Fibroblast of the conjunctiva (primary cell): Measurements from ENCODE around the gene EFHB.
"Not testable (repeated sequence)": the region's sequence is repeated elsewhere in the genome, so short reads cannot be mapped to it uniquely, and the experiment has no call there.

Experiments used
- DNase-seq: peaks from one replicate; pipeline ENCODE4 v3.0.0-alpha.2; 2010; ENCODE audit warnings: low read depth

EFHB gene

DNA sequence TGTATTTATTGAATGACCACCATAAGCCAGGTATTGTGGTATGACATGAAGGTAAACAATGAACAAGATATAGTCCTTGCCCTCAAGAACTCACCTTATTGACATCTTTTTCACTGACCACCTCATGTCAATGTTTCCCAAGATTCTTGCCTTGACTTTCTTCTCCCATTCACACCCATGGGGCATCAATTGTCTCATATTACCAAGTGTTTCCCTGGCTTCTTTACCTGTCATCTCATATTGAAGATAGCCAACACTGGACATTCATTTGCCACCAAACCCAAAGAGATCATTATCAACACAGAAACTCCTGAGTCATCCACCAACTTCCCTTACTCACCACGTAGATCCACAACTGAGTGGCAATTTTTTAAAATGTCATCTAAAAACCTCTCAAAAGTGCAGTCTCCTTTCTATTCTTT is 2.2 kb downstream of the EFHB start:
- DNase-seq, result no peak

DNA sequence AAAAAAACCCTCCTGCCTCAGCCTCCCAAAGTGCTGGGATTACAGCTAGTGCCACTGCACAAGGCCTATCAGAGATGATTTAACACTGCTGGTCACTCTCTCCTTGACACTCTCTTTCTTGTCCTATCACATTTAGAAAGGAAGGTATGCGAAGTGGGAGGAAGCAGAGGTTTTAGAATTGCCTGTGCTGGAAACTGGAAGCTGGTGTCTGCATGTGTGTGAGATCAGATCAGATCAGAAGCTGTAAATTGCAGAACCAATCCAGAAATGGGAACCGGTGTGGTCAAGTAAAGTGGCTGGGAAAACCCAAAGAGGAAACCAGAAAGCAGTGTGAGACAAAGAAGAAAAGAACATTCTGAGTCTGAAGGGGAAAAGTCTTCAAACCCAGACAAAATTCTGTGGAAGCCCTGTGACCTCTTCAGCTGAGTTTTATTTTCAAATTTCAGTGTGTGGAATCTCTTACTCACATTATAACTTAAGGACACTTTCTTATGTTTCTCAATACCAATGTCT is 2.8 kb downstream of the EFHB start:
- DNase-seq, result no peak

DNA sequence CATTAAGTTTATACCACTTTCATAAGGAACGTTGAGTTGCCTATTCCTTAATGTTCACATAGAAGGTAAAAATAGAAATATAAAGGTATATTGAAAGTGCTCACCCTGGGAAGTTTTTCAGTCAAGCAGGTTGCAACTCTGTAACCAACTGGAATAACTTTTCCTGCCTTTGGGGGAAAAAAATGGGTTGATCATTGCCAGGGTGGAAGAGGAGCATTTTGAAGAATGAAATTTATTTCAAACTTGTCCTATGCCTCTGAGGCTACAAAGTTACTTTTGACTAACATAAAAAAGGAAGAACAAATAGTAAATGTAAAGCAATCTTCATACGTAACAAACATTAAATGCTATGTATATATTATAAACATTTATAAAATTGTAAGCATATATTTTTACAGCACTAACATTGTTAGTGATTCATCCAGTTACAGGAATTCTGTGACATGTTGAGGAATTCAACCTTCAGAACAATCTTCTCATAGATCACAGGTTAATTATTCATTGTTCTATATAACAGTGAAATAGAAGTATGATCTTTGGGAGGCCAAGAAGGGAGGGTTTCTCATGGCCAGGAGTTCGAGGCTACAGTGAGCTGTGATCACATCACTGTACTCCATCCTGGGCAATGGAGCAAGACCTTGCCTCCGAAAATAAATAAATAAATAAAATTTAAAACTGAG is 13.5 kb downstream of the EFHB start:
- no peak for DNase-seq

DNA sequence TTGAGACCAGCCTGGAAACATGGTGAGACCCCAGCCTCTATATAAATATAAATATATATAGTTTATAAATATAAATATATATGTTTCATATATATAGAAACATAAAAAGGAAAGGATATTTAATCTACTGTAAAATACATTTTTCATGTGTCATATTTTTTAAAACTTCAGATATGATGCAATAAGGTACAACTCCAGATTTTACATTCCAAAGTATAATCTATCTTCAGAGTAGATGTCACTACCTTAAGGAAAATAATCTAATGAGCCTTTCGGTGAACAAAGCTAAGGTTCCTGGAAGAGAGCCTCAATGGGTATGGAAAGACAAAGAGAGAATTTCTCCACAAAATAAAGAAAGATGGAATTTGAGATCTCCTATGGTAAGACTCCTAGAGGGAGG is 16.9 kb downstream of the EFHB start:
- no peak for DNase-seq

DNA sequence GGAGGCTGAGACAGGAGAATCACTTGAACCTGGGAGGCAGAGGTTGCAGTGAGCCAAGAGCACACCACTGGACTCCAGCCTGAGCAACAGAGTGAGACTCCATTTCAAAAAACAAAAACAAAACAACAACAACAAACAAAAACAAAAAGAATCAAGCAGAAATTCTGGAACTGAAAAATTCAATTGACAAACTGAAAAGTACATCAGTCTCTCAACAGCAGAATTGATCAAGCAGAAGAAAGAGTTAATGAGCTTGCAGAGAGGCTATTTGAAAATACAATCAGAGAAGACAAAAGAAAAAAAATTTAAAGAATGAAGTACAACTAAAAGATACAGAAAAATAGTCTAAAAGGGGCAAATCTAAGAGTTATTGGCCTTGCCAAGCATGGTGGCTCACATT is 22.6 kb downstream of the EFHB start:
- DNase-seq, result no peak

DNA sequence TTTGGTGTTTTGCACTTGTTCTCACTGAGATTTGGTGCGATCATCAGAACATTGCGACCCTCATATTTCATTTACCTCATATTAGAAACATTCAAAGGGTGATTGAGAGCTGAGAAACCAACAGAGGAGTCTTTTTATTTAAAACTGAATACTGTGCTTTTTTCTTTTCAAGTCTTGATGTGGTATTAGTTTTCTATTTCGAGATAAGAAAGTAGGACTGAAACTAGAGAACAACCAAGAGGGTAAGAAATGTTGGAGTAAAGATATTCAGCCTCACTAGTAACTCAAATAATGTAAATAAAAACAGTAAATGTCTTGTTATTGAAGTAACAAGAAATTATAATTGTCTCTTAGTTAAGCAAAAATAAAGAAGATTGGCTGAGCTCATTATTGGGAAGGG is 26.5 kb downstream of the EFHB start:
- no peak for DNase-seq

DNA sequence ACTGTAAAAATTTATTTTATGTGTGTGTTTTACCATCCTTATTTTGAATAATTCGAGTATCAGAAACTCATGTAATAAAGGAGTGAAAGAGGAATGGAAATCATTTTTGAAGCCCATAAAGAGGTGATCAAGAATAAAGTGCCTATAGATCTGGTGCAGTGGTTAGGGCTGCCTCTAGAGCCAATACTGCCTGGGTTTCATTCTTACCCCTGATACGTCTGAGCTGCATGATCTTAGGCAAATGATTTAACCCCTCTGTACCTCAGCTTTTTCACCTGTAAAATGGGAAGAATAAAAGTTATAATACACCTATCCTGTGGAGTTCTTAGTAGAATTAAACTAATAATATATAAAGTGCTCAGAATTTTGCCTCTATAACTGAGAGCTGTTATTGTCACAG is 30.4 kb downstream of the EFHB start:
- no peak for DNase-seq

DNA sequence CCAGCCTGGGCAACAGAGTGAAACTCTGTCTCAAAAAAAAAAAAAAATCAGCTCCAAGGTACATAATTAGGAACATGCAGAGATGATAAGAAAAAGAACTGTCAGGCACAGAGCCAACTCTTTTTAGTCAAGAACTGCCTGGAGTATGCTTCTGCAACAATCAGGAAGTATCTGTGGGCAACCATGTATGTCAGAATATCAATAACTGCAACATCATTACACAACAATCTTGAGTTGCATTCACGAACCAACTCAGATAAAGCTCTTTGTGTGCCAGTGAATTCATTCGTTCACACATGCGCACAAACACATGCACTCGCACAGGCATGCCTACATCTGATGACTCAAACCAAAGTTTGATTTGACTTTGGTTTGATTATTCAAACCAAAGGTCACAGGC is 32.1 kb downstream of the EFHB start:
- no peak for DNase-seq

DNA sequence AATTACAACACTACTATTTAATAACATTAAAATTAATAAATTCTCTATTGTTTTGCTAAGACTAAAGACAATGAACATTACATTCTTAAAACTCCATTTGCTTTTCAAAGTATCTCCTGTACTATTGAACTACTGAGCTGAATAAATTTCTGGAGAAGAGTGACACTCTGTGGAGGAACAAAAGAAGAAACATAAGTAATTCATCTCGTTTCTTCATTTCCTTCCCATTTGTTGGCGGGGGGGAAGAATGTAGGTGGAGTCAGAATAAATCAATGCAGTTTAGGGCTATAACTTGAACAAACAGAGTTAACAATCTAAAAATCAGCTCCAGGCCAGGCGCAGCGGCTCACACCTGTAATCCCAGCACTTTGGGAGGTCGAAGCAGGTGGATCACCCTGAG is 32.7 kb downstream of the EFHB start:
- DNase-seq, result no peak

DNA sequence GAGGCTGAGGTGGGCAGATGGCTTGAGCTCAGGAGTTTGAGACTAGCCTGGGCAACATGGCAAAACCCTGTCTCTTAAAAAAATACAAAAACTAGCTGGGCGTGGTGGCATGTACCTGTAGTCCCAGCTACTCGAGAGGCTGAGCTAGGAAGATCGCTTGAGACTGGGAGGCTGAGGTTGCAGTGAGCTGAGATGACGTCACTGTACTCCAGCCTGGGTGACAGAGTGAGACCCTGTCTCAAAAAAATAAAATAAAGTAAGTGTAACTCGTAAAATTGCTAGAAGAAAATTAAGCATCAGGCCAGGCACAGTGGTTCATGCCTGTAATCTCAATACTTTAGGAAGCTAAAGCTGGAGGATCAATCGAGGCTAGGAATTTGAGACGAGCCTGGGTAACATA is 34.2 kb downstream of the EFHB start:
- DNase-seq, result not testable (repeated sequence)

DNA sequence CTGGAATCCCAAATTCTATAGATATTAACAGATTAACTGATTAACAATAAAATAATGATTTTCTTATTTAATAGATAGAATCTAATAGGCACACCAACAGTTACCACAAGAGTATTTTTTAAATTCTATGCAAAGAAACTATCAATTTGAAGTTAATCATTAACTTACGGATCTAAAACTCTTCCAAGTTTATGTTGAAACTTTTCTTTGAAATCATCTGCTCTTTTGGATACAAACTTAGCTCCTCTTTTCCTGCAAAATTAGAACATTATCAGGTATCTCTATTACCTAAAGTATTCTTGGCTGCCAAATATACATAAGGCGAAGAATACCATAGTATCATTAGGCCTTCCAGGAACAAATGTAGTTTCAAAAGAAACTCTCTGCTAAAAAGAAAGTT is 34.8 kb downstream of the EFHB start:
- DNase-seq, result no peak

DNA sequence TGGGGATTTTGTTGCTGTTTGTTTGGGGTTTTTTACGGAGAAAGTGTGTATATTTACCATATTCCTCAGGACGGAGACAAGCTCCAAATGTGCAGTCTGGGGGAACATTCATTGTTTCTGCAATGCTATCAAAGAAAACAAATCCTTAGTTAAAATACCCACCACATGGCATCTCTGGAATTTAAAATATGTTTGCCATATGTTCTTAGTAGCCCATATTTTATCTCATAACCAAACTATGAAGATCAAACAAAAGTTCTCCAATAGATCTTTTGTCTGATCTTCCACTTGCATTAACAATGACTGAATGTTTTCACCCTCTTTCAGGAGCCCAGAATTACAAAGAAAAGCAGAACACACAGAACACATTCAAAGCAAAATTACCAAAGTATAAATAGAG is 35.3 kb downstream of the EFHB start:
- DNase-seq, result no peak

DNA sequence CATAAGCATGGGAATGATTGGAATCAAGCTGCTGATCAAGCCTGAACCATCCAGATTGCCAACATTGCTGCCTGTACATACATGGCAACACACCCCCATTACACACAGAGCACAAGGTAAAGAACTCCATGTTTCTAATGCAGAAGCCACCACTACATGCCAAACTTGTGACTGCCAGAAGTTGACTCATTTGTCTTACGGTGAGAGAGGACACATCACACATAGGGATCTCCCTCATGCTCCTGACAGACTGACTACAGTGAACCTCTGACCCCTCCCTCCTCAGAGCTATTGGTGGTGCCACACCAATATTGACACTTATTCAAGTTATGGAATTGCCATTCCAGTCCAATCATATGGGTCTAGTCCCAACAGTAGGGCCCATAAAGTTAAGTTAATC is 42.3 kb downstream of the EFHB start:
- no peak for DNase-seq

DNA sequence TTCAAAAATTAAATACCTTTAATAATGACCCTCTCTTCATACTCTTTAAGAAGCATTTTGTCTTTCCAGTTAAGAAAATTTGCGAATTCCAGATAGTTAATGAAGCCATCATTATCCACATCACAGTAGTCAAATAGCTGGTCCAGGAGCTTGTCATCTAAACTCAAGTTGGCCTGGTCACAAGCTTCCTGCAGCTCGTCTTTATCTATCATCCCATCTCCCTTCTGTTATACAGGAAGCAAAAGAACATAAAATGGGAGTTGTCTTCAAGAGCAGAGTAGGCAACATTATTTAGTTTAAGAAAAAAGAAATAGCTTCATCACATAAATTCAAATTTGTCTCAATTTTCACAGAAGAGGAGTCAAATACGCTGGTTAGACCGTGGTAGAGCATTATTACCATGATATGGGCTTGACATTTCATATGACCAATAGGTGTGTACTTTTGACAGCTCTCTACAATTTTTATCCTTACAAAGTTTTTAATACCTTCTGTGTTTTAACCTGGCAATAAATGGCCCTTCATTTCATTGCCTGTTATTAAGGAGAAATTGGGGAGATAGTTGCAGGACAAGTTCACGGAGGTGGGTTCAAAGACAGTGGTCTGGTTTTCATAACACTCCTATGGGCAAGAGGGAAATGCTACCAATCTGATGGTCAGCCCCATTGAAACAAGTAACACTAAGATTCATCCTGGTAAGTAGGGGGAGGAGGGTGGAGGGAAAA is 45.4 kb downstream of the EFHB start:
- no peak for DNase-seq

DNA sequence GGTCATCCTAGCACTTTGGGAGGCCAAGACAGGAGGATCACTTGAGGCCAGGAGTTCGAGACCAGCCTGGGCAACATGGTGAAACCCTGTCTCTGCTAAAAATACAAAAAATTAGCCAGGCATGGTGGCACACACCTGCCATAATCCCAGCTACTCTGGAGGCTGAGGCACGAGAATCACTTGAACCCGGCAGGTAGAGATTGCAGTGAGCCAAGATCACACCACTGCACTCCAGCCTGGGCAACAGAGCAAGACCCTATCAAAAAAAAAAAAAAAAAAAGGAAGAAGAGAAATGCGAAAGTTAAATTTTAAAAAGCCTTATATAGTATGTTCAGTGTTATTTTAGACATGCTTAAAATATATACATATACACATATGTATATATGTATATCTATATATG is 46.9 kb downstream of the EFHB start:
- DNase-seq, result not testable (repeated sequence)

DNA sequence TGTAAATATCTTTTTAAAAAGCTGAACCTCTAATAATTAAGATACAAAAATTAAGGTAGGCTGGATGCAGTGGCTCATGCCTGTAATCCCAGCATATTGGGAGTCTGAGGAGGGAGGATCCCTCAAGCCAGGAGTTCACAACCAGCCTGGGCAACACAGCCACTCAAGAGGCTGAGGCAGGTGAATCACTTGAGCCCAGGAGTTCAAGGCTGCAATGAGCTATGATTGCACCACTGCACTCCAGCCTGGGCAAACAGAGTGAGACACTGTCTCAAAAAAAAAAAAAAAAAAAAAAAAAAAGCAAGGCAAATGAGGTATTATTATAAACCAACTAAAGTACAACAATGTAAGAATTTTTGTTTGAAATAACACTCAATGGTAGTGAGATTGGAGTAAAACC is 47.6 kb downstream of the EFHB start:
- no peak for DNase-seq

DNA sequence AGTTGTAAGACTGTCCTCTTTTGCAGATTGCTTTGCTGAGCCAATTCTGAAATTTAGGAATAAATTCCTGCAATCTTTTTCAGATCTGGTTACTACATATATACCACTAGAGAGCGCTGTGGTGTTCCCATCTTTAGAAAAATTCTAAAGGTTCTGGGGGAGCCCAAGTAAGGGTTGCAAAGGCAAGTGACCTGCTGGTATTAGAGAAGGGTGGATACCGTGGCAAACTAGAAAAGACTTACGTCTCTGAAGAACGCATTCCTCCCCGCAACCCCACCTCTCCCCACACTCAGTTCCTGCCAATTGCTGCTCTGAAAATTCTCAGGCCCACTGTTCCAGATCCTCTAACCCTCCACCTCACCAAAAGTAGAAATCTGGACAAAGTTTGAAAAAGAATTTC is 48.5 kb downstream of the EFHB start:
- DNase-seq, result peak; percentile 30

DNA sequence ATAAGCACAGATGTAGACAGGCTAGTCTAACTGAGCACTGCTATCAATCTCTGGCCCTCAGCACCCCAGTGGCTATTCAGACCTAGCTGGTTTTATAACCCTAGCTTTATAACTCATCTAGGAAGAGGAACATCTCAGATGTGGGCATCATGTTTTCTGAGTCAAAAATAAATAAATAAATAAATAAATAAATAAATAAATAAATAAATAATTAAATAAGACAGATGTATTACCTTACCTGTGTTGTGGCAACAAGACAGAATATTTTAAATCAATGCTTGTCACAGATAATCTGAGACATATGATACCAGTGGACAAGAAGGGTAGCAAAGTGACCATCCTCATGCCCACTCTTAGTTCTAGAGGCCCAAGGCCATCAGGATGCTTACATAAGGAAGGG is 52.2 kb downstream of the EFHB start:
- DNase-seq, result no peak

DNA sequence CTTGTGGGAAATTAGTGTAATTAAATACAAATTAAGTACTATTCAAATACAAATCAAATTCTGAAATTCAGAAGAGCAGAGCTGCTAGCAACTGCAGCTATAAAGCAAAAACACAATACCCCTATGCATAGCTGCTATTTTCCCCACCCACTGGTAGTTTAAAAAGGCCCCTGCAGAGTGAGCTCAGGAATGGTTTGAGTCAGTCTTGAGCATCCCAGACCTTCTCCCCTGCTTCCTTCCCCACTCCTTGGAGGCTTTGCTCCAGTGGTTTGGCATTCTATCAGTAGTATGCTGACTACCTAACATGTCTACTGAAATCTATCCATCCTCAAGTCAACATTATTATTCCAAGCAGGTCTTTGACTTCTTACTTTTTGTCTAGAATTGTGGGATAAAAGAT is 53.0 kb downstream of the EFHB start:
- DNase-seq, result no peak

DNA sequence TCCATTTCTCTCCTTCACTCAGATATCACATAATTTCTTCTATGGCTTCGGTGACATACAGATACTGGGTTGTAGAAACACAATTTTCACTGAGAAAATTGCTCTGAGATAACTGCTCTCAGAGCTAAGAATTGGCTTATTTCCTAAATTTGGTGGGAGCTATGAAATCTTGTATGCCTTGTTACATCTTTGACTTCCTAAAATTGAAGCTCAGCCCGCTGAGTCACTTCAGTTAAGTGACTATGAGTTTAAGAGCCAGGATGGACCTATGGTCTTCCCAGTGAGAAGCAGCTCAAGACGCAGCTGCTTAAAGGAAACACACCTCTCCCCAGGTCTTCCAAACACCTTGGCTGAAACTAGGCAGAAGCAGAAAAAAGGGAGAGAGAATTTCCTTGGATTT is 56.4 kb downstream of the EFHB start:
- DNase-seq, result no peak

DNA sequence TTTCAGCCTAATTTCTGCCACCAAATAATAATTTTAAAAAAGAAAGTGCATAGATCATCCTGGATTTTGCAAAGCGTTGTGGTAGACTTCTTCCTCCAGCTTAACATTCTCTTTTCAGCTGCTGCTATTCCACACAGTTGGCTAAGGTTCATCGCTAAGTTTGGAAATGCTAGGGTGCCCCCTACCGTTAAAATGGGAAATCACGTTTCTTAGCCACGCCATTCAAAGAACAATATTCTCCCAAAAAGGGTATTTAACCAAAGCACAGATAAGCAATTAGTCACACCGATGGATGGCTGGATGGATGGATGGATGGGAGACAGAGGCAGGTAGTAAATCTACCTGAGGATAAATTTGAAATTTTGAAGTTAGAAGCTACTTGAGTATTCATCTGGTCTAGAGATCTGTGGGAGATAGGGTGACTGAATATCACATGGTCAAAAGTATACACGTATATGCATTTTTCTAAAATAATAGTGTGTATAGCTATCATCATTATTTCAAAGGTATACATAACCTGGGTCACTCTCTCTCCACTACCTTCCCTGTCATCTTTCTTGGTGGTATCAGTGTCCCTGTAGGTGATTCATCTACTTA is 67.2 kb downstream of the EFHB start:
- DNase-seq, result peak; percentile 45

DNA sequence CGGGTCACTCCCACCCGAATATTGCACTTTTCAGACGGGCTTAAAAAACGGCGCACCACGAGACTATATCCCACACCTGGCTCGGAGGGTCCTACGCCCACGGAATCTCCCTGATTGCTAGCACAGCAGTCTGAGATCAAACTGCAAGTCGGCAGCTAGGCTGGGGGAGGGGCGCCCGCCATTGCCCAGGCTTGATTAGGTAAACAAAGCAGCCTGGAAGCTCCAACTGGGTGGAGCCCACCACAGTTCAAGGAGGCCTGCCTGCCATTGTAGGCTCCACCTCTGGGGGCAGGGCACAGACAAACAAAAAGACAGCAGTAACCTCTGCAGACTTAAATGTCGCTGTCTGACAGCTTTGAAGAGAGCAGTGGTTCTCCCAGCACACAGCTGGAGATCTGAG is 78.7 kb downstream of the EFHB start:
- DNase-seq, result not testable (repeated sequence)

DNA sequence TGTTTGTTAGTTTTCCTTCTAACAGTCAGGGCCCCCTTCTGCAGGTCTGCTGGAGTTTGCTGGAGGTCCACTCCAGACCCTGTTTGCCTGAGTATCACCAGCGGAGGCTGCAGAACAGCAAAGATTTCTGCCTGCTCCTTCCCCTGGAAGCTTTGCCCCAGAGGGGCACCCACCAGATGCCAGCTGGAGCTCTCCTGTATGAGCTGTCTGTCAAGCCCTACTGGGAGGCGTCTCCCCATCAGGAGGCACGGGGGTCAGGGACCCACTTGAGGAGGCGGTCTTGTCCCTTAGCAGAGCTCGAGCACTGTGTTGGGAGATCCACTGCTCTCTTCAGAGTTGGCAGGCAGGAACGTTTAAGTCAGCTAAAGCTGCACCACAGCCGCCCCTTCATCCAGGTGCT is 87.4 kb downstream of the EFHB start:
- DNase-seq, result not testable (repeated sequence)
